ENCODE measurements around the gene TLR1.

TLR1 gene

GRCh38 chr4:38832624-38833528 is 28.3 kb upstream of the TLR1 start:
- H3K4me3 ChIP-seq (ENCODE audit: low read length): no peak overlapping the region
- DNase-seq (ENCODE audit: low read depth): no peak
- TF ChIP-seq CTCF (IDR thresholded peaks at IDR 0.05; ENCODE audit: insufficient read depth, low read depth, low read length, missing control alignments): no peak

- no peak overlapping the region for H3K4me3 ChIP-seq (ENCODE audit: low read length)
- no peak for DNase-seq (ENCODE audit: low read depth)
- no peak for TF ChIP-seq CTCF (IDR thresholded peaks at IDR 0.05; ENCODE audit: insufficient read depth, low read depth, low read length, missing control alignments)
Measured at GRCh38 chr4:38832206-38832605, 27.6 kb upstream of the TLR1 start.

GRCh38 chr4:38831653-38832052 is 27.1 kb upstream of the TLR1 start:
- no peak overlapping the region for H3K4me3 ChIP-seq (ENCODE audit: low read length)
- TF ChIP-seq CTCF (IDR thresholded peaks at IDR 0.05; ENCODE audit: insufficient read depth, low read depth, low read length, missing control alignments): no peak
- DNase-seq (ENCODE audit: low read depth): no peak

- H3K4me3 ChIP-seq (ENCODE audit: low read length): no peak overlapping the region
- DNase-seq (ENCODE audit: low read depth): no peak
- no peak for TF ChIP-seq CTCF (IDR thresholded peaks at IDR 0.05; ENCODE audit: insufficient read depth, low read depth, low read length, missing control alignments)
Measured at GRCh38 chr4:38829237-38829636, 24.6 kb upstream of the TLR1 start.

- H3K4me3 ChIP-seq (ENCODE audit: low read length): no peak overlapping the region
- TF ChIP-seq CTCF (IDR thresholded peaks at IDR 0.05; ENCODE audit: insufficient read depth, low read depth, low read length, missing control alignments): no peak
- no peak for DNase-seq (ENCODE audit: low read depth)
Measured at GRCh38 chr4:38823766-38824165, 19.2 kb upstream of the TLR1 start.

- no peak overlapping the region for H3K4me3 ChIP-seq (ENCODE audit: low read length)
- no peak for TF ChIP-seq CTCF (IDR thresholded peaks at IDR 0.05; ENCODE audit: insufficient read depth, low read depth, low read length, missing control alignments)
- DNase-seq (ENCODE audit: low read depth): no peak
Measured at GRCh38 chr4:38822748-38823303, 18.2 kb upstream of the TLR1 start.

Measured in epithelial cell of esophagus (primary cell).